HUDEP-2 (cell line): ENCODE data around the gene DPPA3.
"Not testable (repeated sequence)": the region's sequence is repeated elsewhere in the genome, so short reads cannot be mapped to it uniquely, and the experiment has no call there.

Source experiments
- DNase-seq, 76 experiments: peaks; one replicate each; lab custom pipeline; 2025; ENCODE audit not compliant: unreplicated experiment in 76 of 76; lab: John Stamatoyannopoulos, UW

Gene DPPA3

DNA sequence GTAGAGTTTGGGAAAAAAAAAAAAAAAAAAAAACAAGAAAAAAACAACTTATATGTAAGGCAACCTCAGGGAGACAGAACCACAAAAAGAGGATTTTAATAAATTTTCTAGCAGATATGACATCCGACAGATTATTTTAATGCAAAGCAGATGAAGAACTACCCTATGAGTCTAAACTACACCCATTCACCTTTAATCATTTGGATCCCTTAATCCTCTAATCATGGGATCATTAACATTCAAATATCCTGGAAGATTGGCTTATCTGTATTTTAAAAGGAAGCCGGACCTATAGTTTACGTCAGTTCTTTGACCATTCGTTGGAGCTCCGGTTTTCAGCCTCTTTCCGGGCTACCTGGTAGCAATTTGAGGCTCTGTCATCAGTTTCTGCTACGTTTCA, at the start of gene DPPA3:
Gene DPPA3 (plus strand): TSS at position 301 of the 400 bp plus-strand sequence. CDS start 138 bp downstream, outside the sequence.
- no peak for DNase-seq

DNA sequence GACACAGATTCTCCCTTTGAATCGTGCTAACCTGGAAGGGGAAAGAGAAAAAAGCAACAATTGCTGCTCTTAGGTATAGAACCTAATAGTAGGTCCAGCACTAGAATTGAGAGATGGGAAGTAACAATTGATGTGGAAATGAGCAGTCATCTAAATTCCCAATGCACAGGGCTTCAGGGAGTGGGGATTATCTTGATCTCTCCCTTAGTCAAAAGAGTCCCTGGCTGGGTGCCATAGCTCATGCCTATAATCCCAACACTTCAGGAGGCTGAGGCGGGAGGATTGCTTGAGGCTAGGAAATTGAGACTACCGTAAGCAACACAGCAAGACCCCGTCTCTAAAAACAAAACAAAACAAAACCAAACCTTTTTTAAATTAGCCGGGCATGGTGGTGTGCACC, 49.5 kb upstream of the DPPA3 start:
- no peak for DNase-seq

DNA sequence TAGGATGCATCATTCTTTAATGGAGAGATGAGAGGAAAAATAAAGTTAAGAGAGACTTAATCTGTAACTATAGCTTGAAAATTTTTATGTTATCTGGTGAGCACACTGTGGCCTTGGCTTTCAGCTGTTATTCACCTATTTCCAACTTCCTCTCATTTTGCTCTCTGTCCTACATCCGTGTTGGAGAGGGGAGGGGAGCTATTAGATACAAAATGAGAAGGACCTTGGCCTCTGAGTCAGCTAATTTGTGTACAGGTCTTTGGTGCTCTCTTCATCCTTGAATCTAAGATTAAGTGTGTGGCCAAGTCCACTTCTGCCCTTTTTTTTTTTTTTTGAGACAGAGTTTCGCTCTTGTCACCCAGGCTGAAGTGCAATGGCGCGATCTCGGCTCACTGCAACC, 44.6 kb upstream of the DPPA3 start:
- DNase-seq: no peak

DNA sequence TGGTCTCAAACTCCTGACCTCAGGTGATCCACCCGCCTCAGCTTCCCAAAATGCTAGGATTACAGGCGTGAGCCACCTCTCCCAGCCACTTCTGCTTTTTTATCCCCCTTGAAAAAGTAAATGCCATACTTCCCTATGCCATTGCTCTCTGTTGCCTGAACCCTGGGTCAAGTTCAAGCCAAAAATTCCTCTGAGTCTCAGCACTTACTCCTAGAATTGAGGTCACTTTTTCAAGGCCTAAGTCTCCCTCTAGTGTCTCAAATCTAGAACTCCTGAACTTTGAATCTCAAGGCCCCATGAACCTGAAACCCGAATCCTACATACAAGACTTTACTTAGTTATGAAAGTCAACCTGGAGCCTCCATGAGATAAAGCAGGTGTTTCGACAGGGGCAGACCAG, 44.1 kb upstream of the DPPA3 start:
- DNase-seq: peak in 4 of 76 experiments; percentile 2 to 22 (median 8)

DNA sequence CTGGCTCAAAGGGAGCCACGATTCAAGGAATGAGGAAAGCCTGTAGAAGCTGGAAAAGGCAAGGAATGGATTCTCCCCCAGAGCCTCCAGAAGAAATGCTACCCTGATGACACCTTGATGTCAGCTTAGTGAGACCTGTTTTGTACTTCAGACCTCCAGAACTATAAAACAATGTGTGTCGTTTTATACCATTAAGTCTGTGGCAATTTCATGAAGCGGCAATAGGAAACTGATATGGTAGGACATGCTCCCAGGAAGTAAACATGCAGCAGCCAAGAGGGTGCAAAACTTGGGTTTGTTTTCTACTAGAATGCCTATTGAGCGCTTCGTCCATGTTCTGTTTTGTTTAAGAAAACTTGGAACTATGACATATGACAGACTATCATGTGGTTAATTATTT, 43.1 kb upstream of the DPPA3 start:
- no peak for DNase-seq

DNA sequence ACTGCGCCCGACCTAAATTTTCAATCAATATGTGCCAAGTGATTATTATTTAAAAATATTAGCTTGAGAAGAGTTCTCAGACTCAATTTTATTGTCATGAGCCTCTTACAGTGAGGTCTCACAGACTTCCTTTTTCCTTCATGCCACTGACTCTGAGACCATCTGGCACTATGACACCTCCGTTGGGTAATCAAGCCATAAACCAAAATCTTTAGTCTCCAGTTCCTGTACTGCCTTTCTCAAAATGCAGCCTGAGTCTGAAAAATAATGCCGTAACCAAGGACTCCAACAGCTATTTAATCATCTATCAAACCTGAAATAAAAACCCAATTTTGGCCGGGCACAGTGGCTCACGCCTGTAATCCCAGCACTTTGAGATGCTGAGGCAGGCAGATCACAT, 35.8 kb upstream of the DPPA3 start:
- DNase-seq: not testable (repeated sequence)

DNA sequence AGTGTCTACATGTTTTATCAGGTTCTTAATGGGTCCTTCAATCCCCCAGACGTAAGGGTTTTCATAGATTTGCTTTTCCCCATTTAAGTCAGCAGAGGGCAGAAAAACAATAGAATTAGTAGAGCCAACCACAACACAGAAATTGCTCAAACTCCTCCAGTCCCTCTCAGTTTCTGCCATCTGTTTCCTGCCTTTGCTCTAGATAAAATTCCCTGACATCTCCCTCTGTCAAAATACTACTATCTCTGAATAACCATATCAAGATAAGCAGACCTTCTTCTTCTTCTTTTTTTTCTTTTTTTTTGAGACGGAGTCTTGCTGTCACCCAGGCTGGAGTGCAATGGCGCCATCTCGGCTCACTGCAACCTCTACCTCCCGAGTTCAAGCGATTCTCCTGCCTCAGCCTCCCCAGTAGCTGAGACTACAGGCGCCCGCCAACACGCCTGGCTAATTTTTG, 33.8 kb upstream of the DPPA3 start:
- peak in 36 of 76 experiments; percentile 6 to 82 (median 54) for DNase-seq

DNA sequence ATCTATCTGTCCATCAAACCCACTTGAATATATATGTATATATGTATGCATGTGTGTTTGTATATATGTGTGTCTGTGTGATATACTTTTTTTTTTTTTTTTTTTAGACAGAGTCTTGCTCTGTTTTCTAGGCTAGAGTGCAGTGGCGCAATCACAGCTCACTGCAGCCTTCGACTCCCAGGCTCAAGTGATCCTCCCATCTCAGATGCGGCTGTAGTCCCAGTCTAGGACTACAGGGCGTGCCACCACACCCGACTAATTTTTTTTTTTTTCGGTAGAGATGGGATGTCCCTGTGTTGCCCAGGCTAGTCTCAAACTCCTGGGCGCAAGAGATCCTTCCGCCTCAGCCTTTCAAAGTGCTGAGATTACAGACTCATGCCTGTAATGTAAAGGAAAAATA, 32.5 kb upstream of the DPPA3 start:
- no peak for DNase-seq

DNA sequence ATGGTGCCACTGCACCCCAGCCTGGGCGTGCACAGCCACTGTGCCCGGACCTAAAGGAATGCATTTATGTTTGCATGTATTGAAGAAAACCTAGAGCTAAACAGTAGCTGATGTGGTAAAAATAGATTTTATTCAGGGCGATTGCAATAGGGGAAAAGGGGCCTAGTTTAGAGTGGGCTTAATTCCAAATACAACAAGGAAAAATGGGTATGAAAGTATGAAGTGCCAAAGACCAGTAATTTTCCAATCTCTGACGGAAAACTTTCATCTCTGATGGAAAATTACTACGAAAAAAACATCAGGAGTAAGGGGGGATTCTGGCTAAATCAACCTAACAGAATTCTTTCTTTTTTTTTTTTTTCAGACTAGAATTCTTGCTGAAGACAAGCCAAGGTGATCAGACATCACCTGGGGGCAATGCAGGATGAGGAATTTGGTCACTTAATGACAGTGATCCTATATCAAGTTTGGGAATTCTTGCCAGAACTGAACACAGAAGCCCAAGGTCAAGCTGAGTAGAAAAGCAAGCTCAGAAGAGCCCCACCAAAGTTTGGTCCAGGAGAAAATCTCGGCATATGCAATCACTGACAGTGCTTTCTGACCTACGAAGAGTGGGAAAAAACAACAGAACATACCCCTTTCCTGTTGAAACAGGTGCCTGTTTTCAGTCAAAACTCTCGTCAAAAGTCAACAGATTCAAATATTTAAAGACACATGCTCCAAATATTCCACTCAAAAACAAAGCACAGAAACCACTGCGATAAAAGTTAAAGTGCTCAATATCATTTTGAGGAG, 31.8 kb upstream of the DPPA3 start:
- DNase-seq: no peak

DNA sequence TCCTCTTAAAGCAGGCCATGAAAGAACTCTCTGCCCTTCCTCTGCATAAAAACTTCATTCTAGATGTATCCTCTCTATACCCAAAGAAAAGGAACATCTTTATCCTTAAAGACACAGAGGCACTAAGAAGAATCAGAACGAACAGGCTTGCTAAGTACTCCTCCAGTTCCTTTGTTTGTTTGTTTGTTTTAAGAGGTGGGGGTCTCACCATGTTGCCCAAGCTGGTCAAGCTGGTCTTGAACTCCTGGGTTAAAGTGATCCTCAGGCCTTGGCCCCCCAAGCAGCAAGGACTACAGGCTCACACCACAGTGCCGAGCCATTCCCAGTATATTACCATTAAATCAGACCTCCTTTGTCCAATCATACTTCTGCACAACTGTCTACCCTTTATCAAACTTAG, 29.7 kb upstream of the DPPA3 start:
- no peak for DNase-seq

DNA sequence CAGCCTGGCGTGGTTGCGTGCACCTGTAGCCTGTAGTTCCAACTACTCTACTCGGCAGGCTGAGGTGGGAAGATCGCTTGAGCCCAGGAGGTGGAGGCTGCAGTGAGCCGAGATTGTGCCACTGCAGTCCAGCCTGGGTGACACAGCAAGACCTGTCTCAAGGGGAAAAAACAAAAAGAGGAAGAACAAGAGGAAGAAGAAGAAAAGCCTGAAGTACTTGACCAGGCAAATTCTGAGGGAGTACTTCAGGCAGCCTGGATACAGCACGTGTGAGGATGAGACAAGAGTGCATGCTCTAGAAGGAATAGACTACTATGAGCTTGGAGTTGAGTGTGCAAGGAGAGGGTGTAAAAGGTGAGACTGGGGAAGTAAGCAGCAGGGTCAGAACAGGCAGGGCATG, 17.4 kb upstream of the DPPA3 start:
- no peak for DNase-seq

DNA sequence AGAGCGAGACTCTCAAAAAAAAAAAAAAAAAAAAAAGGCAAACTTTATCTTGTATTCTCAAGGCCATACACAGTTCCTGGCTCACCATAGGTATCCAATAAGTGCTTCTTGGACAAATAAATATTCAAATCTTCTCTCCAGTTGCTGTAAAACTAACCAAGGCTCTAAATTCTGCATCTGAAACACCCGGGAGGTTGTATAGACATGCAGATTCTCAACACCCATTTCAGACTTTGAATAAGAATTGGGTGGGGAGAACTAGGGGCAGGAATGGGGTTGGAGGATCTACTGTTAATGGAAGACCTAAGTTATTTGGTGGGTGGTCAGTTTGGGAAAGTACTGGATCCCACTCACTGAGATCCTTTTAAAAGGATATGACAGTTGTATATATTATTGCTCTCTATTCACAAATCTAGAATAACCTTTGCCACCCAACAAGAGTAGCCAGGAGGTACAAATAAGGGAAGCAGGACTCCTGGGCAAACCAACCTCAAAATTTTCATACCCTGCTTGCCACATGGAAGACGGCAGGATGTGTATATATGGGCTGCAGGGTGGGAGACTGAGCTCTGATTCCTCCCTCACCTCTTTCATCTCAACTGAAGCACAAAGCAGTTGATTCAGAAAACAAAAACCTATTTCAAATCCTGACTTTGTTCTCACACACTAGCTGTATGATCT, 16.5 kb upstream of the DPPA3 start:
- DNase-seq: no peak

DNA sequence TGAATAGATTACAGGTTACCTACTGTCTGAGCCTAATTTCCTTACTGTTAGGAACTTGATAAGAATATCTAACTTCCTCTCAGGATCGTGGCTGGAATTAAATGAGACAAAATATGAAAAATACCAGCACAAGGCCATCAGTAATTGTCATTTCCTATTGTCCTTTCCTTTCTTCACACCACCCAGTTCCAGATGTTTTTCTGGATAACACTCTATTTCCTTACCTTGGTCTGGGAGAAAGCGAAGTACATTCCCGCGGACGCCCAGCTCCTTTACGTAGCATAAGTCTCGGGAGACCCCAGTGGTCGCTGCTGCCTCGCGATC, 16.0 kb upstream of the DPPA3 start:
- no peak for DNase-seq

DNA sequence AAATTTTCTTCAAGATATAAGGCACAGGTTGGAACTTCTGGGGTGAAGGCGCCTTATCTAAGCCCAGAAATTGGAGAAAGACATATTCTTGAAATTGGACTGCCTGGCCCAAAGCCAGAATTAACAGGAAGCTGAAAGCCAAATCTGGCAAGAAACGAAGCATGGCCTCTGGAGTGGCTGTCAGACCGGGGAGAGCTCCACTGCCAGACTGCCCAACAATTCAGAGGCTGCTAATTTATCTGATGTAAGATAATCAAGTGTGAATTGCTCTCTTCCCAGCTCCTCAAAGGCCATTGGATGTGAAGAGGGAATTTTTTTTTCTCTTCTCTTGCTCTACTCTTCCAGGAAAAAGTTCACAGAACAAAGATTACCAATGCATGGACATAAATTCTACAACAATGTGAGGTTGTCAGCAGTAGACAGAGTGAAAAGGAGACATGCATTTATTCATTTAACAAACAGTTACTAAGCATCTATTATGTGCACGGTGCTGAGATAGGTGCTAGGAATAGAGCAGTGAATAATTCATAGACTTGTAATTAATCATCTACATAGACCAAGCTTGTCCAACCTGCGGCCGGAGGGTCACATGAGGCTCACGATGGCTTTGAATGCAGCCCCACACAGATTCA, 15.6 kb upstream of the DPPA3 start, which contains the start of gene GDF3:
Gene GDF3 (minus strand): TSS at position 210 of the 632 bp plus-strand sequence. CDS start 47 bp downstream, at position 163.
- peak in 5 of 76 experiments; percentile 1 to 19 (median 7) for DNase-seq

DNA sequence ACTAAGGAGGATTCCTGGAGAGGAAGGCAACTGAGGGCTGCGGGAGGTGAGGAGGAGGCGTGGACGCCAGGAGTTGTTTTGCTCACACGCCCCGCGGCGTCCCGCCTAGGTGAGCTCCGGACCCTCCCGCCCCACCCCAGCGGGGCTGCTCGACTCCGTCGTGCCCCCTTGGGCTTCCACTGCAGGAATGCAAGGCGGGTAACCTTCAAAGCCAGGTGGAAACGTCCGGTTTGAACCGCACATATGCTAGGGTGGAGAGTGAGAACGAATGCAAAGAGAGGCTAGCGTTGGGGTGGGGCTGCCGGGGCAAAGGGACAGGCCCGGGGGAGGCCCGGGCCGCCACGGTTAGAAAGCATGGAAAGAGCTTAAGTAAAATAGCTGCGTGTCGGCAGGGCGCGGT, 5.4 kb upstream of the DPPA3 start:
- no peak for DNase-seq

DNA sequence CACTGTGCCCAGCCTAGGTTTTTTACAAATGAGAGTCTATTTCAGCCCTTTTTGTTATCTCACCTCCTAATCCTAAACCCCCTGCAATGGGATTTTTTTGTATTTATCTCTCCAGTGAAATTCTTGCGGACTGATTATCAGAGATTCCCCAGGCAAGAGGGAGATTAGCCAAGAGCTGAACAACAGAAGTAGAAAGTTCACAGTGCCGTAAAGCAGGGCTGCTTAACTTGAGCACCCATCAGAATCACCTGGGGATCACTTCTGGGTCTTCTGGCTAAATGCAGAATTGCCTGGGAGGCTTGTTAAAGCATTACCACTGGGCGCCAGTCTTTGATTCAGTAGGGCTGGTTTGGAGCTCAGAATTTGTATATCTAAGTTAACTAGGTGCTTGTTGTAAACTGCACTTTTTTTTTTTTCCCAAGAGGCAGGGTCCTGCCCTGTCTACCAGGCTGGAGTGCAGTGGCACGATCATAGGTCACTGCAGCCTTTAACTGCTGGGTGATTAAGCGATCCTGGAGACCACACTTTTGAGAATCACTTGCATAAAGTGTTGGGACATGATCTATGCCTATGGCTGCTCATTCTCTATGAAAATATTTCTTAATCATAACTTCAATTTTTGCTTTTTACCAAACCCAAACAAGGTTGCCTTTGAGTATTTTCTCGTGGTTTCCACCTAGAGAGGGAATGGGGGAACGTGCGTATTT, 1.1 kb upstream of the DPPA3 start:
- no peak for DNase-seq

DNA sequence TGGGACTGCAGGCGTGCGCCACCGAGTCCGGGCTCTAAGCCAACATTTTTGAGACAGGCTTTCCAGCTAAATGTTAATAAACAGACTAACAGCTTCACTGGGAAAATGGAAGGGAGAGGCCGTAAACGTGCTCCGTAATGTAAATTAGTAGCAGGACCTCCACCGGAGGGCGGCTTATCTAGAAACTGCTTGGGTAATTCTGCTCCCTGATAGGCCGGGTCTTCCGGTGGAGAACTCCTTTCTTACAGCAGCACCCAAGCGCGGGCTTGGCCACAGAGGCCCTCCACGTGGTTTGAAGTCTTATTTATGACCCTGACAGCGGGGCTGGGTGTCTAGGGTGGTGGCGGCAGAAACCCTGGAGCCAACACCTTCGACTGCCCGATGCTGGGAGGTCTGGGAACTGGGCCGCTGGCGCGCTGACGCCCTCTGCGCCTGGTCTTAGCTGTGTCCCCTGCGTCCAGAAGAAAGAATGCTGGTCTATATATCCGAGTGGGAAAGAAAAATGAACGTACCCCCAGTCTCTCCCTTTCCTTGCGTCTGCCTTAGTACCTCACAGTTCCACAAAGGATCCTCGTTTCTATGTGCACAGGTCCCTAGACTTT, 1.7 kb downstream of the DPPA3 start:
- DNase-seq: no peak

DNA sequence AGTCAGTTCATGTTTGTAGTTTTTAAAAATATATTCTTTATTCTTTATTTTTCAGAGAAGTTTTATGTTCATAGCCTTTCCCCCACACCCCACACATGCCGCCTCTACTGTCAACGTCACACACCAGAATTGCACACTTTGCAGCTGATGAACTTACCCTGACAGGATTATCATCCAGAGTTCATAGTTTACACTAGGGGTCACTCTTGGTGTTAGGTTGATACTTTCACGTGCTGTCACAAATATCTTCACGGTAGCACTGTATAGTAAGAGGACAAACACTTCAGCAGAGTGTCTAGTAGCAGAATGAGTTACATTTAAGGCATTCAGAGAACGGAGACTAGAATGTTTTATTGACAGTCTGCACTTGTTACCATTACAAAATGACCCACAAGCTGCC, 5.1 kb downstream of the DPPA3 start:
- peak in 11 of 76 experiments; percentile 1 to 46 (median 17) for DNase-seq

DNA sequence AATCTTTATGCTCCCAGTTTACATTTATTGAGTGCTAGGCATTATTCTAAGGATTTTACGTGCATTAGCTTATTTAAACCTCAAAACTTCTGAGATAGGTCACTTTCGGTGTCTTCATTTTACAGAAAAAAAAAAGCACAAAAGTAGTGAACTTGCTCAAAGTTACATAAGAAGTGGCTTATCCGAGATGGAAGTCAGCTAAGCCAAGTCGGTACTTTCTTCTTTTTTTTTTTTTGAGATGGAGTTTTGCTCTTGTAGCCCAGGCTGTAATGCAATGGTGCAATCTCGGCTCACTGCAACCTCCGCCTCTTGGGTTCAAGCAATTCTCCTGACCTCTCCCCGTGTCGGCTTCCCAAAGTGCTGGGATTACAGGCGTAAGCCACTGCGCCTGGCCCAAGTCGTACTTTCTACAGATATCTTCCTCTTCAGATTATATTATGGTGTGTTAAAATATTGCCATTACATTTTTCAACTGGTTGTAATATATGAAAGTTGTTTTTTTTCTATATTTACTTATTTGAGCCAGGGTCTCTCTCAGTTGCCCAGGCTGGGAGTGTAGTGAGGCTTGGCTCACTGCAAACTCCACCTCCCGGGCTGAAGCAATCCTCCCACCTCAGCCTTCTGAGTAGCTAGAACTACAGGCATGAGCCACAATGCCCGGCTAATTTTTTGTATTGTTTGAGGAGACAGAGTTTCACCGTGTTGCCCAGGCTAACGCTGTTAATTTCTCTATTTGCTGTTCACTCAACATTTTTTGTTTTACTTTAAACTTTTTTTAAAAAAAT, 8.9 kb downstream of the DPPA3 start:
- no peak for DNase-seq

DNA sequence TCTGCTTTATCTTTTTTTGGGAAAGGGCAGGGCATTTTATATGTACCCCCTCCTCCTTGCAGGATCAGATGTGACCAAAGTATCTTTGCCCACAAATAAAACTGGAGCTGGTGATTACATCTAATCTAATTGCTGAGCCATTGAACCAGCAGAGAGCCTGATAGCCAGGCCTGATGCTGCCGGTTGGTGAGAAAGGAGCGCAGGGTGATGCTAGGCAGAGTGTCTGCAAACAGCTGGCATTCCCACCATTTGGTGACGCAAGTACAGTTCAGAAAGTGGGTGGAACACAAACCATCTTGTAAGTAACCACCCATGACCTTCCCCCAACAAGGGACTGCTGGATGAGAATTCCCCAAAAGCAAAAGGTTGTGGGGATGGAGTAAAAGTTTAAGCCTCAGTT, 12.7 kb downstream of the DPPA3 start:
- peak in 1 of 76 experiments; percentile 10 for DNase-seq
